Measurements from ENCODE around the gene ABCA9. TPM values are rescaled to one million over a fixed set of nuclear protein-coding genes. Genes with fewer than 3 reads are reported as not detected.

ABCA9 gene
- total RNA-seq, 1 experiment from 2014 or later: not detected

DNA sequence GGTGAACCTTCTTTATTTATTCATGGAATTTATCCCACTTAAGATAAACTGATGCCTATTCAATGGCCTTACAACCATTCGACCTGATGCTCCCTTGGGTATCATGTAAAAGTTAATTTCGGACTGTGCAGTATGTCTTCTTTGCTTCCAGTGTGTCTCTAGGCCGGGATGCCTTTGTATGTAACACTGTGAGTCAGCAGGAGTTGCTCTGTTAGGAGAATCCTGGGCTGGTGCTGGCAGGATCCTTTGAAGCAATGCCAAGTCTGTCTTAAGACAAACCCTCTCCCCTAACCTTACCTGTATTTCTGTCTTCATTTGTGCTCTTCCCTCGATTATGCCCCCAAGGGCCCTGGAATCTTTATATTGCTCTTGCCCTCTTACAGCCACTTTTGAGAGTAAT is 67.6 kb downstream of the ABCA9 start:
- Histone ChIP-seq H3K36me3 (ENCODE audit: low read depth, low read length) (no peaks in the 10 kb centered on the region), H3K27ac (ENCODE audit: low read length) (no peak overlapping the region), H3K9me3 (ENCODE audit: low read length) (no peaks in the 10 kb centered on the region), H3K9me2 (replicated peaks; ENCODE audit: low read length) (no peaks in the 10 kb centered on the region), H3K79me2 (ENCODE audit: low read length) (no peaks in the 10 kb centered on the region), H3K4me3 (ENCODE audit: low read length) (no peak overlapping the region), H3K4me2 (ENCODE audit: low read length) (no peak overlapping the region), H4K20me1 (ENCODE audit: low read length) (no peaks in the 10 kb centered on the region), H3K27me3 (ENCODE audit: low read length) (peaks cover 48% of the 10 kb centered on the region), H3K9ac (ENCODE audit: low read length) (no peak overlapping the region), H3F3A (ENCODE audit: low read length, unreplicated experiment) (no peaks in the 10 kb centered on the region), H2AFZ (ENCODE audit: low read length) (no peak overlapping the region), H3K4me1 (ENCODE audit: insufficient read depth, low read length) (no peaks in the 10 kb centered on the region)
- peak; percentile 35 for DNase-seq
- no peak for TF ChIP-seq EZH2 (IDR thresholded peaks at IDR 0.05; ENCODE audit: low read length, unreplicated experiment)
- TF ChIP-seq, protein P1, sequence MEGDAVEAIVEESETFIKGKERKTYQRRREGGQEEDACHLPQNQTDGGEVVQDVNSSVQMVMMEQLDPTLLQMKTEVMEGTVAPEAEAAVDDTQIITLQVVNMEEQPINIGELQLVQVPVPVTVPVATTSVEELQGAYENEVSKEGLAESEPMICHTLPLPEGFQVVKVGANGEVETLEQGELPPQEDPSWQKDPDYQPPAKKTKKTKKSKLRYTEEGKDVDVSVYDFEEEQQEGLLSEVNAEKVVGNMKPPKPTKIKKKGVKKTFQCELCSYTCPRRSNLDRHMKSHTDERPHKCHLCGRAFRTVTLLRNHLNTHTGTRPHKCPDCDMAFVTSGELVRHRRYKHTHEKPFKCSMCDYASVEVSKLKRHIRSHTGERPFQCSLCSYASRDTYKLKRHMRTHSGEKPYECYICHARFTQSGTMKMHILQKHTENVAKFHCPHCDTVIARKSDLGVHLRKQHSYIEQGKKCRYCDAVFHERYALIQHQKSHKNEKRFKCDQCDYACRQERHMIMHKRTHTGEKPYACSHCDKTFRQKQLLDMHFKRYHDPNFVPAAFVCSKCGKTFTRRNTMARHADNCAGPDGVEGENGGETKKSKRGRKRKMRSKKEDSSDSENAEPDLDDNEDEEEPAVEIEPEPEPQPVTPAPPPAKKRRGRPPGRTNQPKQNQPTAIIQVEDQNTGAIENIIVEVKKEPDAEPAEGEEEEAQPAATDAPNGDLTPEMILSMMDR (conservative IDR thresholded peaks at IDR 0.05; ENCODE audit: low read depth, low read length): no peak
- TF ChIP-seq EZH2phosphoT487 (IDR thresholded peaks at IDR 0.05; ENCODE audit: borderline replicate concordance, low read length): no peak
- 0 out of 2 replicates have a peak, but pooled peaks have one; percentile 43 for ATAC-seq
- POLR2A ChIA-PET (ENCODE audit: unreplicated experiment): no interaction called here
- intact Hi-C loops (cut with micrococcal nuclease): no loop called here
- BruUV-seq (replicated peaks): no TSS peak
- CTCF ChIA-PET: no interaction called here

DNA sequence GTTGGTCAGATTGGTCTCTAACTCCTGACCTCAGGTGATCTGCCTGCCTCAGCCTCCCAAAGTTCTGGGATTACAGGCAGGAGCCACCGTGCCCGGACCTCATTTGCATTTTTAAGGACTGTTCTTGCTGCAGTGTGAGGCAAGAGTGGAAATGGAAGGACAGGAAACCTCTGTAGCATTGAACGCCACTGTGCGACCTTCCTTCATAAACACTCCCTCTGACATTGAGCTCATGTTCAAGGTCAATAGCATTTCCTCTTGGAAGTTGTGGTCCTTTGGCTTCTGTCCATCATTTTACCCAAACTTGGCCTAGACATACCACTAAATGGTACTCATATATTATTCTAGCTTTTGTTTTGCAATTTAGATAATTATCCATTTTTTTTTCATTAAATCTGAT is 72.8 kb downstream of the ABCA9 start:
- H3K9me3 ChIP-seq (ENCODE audit: low read length): no peaks in the 10 kb centered on the region
- H3K27me3 ChIP-seq (ENCODE audit: low read length): peaks cover 42% of the 10 kb centered on the region
- H3K79me2 ChIP-seq (ENCODE audit: low read length): no peaks in the 10 kb centered on the region
- H4K20me1 ChIP-seq (ENCODE audit: low read length): no peaks in the 10 kb centered on the region
- CTCF ChIA-PET: no interaction called here
- no peak for TF ChIP-seq EZH2phosphoT487 (IDR thresholded peaks at IDR 0.05; ENCODE audit: borderline replicate concordance, low read length)
- TF ChIP-seq, protein P1 (conservative IDR thresholded peaks at IDR 0.05; ENCODE audit: low read depth, low read length): no peak
- no peak for TF ChIP-seq EZH2 (IDR thresholded peaks at IDR 0.05; ENCODE audit: low read length, unreplicated experiment)
- no peaks in the 10 kb centered on the region for H3K9me2 ChIP-seq (replicated peaks; ENCODE audit: low read length)
- no peak for ATAC-seq
- no peaks in the 10 kb centered on the region for H3F3A ChIP-seq (ENCODE audit: low read length, unreplicated experiment)
- BruUV-seq (replicated peaks): no TSS peak
- no peaks in the 10 kb centered on the region for H3K4me1 ChIP-seq (ENCODE audit: insufficient read depth, low read length)
- no peak overlapping the region for H3K9ac ChIP-seq (ENCODE audit: low read length)
- no peak overlapping the region for H2AFZ ChIP-seq (ENCODE audit: low read length)
- no peak overlapping the region for H3K4me2 ChIP-seq (ENCODE audit: low read length)
- no peak overlapping the region for H3K27ac ChIP-seq (ENCODE audit: low read length)
- H3K36me3 ChIP-seq (ENCODE audit: low read depth, low read length): no peaks in the 10 kb centered on the region
- intact Hi-C loops (cut with micrococcal nuclease): no loop called here
- POLR2A ChIA-PET (ENCODE audit: unreplicated experiment): no interaction called here
- no peak for DNase-seq
- H3K4me3 ChIP-seq (ENCODE audit: low read length): no peak overlapping the region

DNA sequence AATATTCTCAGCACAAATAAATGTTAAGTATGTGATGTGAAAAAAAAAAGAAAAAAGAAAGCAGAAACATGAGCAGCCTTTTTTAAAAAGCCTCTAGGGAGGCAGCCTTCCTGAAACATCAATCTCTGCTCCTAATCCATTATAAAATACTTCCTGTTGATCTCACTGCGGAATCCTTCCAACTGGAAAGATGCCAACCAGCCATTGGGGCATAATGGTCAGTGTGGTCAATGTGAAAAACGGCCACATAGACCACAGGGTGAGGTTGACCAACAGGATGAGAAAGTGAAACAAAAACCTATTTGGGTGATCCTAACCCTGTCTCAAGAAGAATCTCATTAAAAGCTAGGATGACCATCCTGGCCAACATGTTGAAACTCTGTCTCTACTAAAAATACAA is 79.4 kb downstream of the ABCA9 start:
- H3K9me2 ChIP-seq (replicated peaks; ENCODE audit: low read length): no peaks in the 10 kb centered on the region
- H2AFZ ChIP-seq (ENCODE audit: low read length): no peak overlapping the region
- H3K4me1 ChIP-seq (ENCODE audit: insufficient read depth, low read length): no peaks in the 10 kb centered on the region
- no TSS peak for BruUV-seq (replicated peaks)
- H3K4me3 ChIP-seq (ENCODE audit: low read length): no peak overlapping the region
- intact Hi-C loops (cut with micrococcal nuclease): no loop called here
- H3K4me2 ChIP-seq (ENCODE audit: low read length): no peak overlapping the region; the same call in 1 of the 2 replicates
- H3K79me2 ChIP-seq (ENCODE audit: low read length): no peaks in the 10 kb centered on the region
- peaks cover 6% of the 10 kb centered on the region; the same call in 1 of the 2 replicates for H3K27me3 ChIP-seq (ENCODE audit: low read length)
- H3K27ac ChIP-seq (ENCODE audit: low read length): no peak overlapping the region
- ChIA-PET POLR2A (ENCODE audit: unreplicated experiment) (interaction anchor here (0.7 kb wide), 1 partner anchor 525 kb away, joined by 3 read pairs; no protein-coding TSS in a partner anchor), CTCF (interaction anchor here (0.5 kb wide), 1 partner anchor 212 kb away, joined by 8 read pairs; no protein-coding TSS in a partner anchor)
- no peaks in the 10 kb centered on the region for H3K36me3 ChIP-seq (ENCODE audit: low read depth, low read length)
- ATAC-seq (peak; percentile 22; the same call in 1 of the 2 replicates), DNase-seq (peak; percentile 10)
- no peak overlapping the region for H3K9ac ChIP-seq (ENCODE audit: low read length)
- H3F3A ChIP-seq (ENCODE audit: low read length, unreplicated experiment): no peaks in the 10 kb centered on the region
- no peaks in the 10 kb centered on the region for H4K20me1 ChIP-seq (ENCODE audit: low read length)
- H3K9me3 ChIP-seq (ENCODE audit: low read length): no peaks in the 10 kb centered on the region
- TF ChIP-seq, protein P1 (conservative IDR thresholded peaks at IDR 0.05; ENCODE audit: low read depth, low read length): no peak
- TF ChIP-seq EZH2 (IDR thresholded peaks at IDR 0.05; ENCODE audit: low read length, unreplicated experiment) (no peak), EZH2phosphoT487 (IDR thresholded peaks at IDR 0.05; ENCODE audit: borderline replicate concordance, low read length) (no peak)

All from PC-3 (cell line).